ENCODE results near the gene HADH. TPM values are rescaled to one million over a fixed set of nuclear protein-coding genes. Genes with fewer than 3 reads are reported as not detected.
"Not testable (repeated sequence)": the region's sequence is repeated elsewhere in the genome, so short reads cannot be mapped to it uniquely, and the experiment has no call there.

Gene HADH
- total RNA-seq, 2 experiments from 2014 or later, result 58.4 to 60.8 TPM

GRCh38 chr4:107997794-107998193 is 8.1 kb downstream of the HADH start:
- Mint-ChIP-seq H3K4me1 (peaks cover 58% of the 10 kb centered on the region), H3K36me3 (ENCODE audit: low read depth) (peaks cover 57% of the 10 kb centered on the region)

GRCh38 chr4:107999932-108000539 is 10.3 kb downstream of the HADH start:
- Mint-ChIP-seq H3K27me3 (no peaks in the 10 kb centered on the region), H3K36me3 (ENCODE audit: low read depth) (peaks cover 56% of the 10 kb centered on the region), H3K4me1 (peaks cover 60% of the 10 kb centered on the region), H3K4me3 (no peak overlapping the region), H3K27ac (peak overlapping the region; percentile 29), H3K9me3 (ENCODE audit: low read depth) (no peaks in the 10 kb centered on the region)
- intact Hi-C loops (cut with DNase I, micrococcal nuclease), result no loop called here
- DNase-seq (no peak), ATAC-seq (no peak)
- ChIA-PET POLR2A (no interaction called here), CTCF (interaction anchor here (1.0 to 2.8 kb wide), 3 partner anchors 9 to 573 kb away, joined by 3 to 7 read pairs (median 3); no protein-coding TSS in a partner anchor)

More at GRCh38 chr4:107997794-107998193, 8.1 kb downstream of the HADH start:
- ChIA-PET CTCF (interaction anchor here (2.5 kb wide), 1 partner anchor 22 kb away, joined by 7 read pairs; no protein-coding TSS in a partner anchor), POLR2A (no interaction called here)
- no peak for DNase-seq
- no peak for ATAC-seq
- H3K9me3 Mint-ChIP-seq (ENCODE audit: low read depth), result no peaks in the 10 kb centered on the region
- H3K4me3 Mint-ChIP-seq, result no peak overlapping the region
- intact Hi-C loops (cut with DNase I, micrococcal nuclease), result no loop called here
- no peak overlapping the region for H3K27ac Mint-ChIP-seq
- no peaks in the 10 kb centered on the region for H3K27me3 Mint-ChIP-seq

- ATAC-seq (no peak), DNase-seq (no peak)
- Mint-ChIP-seq H3K27me3 (no peaks in the 10 kb centered on the region), H3K27ac (no peak overlapping the region), H3K9me3 (ENCODE audit: low read depth) (no peaks in the 10 kb centered on the region), H3K36me3 (ENCODE audit: low read depth) (peaks cover 48% of the 10 kb centered on the region), H3K4me1 (peaks cover 63% of the 10 kb centered on the region), H3K4me3 (no peak overlapping the region)
- CTCF ChIA-PET, result interaction anchor here (0.5 to 2.2 kb wide), 3 partner anchors 9 to 1699 kb away, joined by 3 to 9 read pairs (median 4); no protein-coding TSS in a partner anchor
- intact Hi-C loops (cut with DNase I, micrococcal nuclease), result no loop called here
- POLR2A ChIA-PET, result no interaction called here
Measured at GRCh38 chr4:108001540-108002135, 11.9 kb downstream of the HADH start.

GRCh38 chr4:108003982-108004515 is 14.4 kb downstream of the HADH start:
- intact Hi-C loops (cut with DNase I, micrococcal nuclease), result no loop called here
- POLR2A ChIA-PET, result no interaction called here
- peak overlapping the region; percentile 5 for H3K27ac Mint-ChIP-seq
- peaks cover 55% of the 10 kb centered on the region for H3K4me1 Mint-ChIP-seq
- ATAC-seq (peak; percentile 67), DNase-seq (no peak)
- peaks cover 30% of the 10 kb centered on the region for H3K36me3 Mint-ChIP-seq (ENCODE audit: low read depth)
- no peak overlapping the region for H3K4me3 Mint-ChIP-seq
- CTCF ChIA-PET, result interaction anchor here (1.2 to 2.3 kb wide), 3 partner anchors 10 to 569 kb away, joined by 3 to 5 read pairs (median 5); no protein-coding TSS in a partner anchor
- no peaks in the 10 kb centered on the region for H3K9me3 Mint-ChIP-seq (ENCODE audit: low read depth)
- H3K27me3 Mint-ChIP-seq, result no peaks in the 10 kb centered on the region

GRCh38 chr4:108004646-108005045 is 15.0 kb downstream of the HADH start:
- DNase-seq (no peak), ATAC-seq (no peak)
- POLR2A ChIA-PET, result no interaction called here
- Mint-ChIP-seq H3K4me1 (peaks cover 49% of the 10 kb centered on the region), H3K27me3 (no peaks in the 10 kb centered on the region), H3K36me3 (ENCODE audit: low read depth) (peaks cover 27% of the 10 kb centered on the region), H3K27ac (no peak overlapping the region), H3K9me3 (ENCODE audit: low read depth) (no peaks in the 10 kb centered on the region), H3K4me3 (no peak overlapping the region)
- CTCF ChIA-PET, result interaction anchor here (1.7 to 2.3 kb wide), 2 partner anchors 9 to 11 kb away, joined by 5 read pairs; no protein-coding TSS in a partner anchor
- intact Hi-C loops (cut with DNase I, micrococcal nuclease), result no loop called here

- intact Hi-C loops (cut with DNase I, micrococcal nuclease), result no loop called here
- Mint-ChIP-seq H3K9me3 (ENCODE audit: low read depth) (no peaks in the 10 kb centered on the region), H3K27ac (no peak overlapping the region), H3K4me1 (peaks cover 39% of the 10 kb centered on the region), H3K27me3 (no peaks in the 10 kb centered on the region), H3K36me3 (ENCODE audit: low read depth) (peaks cover 23% of the 10 kb centered on the region), H3K4me3 (no peak overlapping the region)
- no peak for DNase-seq
- ChIA-PET CTCF (interaction anchor here (0.6 to 0.9 kb wide), 2 partner anchors 13 to 102 kb away, joined by 3 read pairs; no protein-coding TSS in a partner anchor), POLR2A (no interaction called here)
- no peak for ATAC-seq
Measured at GRCh38 chr4:108005807-108006206, 16.1 kb downstream of the HADH start.

- CTCF ChIA-PET, result interaction anchor here (0.9 kb wide), 1 partner anchor 12 kb away, joined by 3 read pairs; no protein-coding TSS in a partner anchor
Measured at GRCh38 chr4:108006361-108006760, 16.7 kb downstream of the HADH start.

GRCh38 chr4:108007984-108008383 is 18.3 kb downstream of the HADH start:
- Mint-ChIP-seq H3K9me3 (ENCODE audit: low read depth) (no peaks in the 10 kb centered on the region), H3K4me1 (peaks cover 33% of the 10 kb centered on the region), H3K27ac (no peak overlapping the region), H3K27me3 (no peaks in the 10 kb centered on the region), H3K36me3 (ENCODE audit: low read depth) (peaks cover 26% of the 10 kb centered on the region), H3K4me3 (no peak overlapping the region)
- ChIA-PET CTCF (no interaction called here), POLR2A (no interaction called here)
- DNase-seq, result no peak
- intact Hi-C loops (cut with DNase I, micrococcal nuclease), result no loop called here
- ATAC-seq, result no peak

More at GRCh38 chr4:108006361-108006760, 16.7 kb downstream of the HADH start:
- no peaks in the 10 kb centered on the region for H3K27me3 Mint-ChIP-seq
- peaks cover 21% of the 10 kb centered on the region for H3K36me3 Mint-ChIP-seq (ENCODE audit: low read depth)
- no peaks in the 10 kb centered on the region for H3K9me3 Mint-ChIP-seq (ENCODE audit: low read depth)
- ATAC-seq (no peak), DNase-seq (no peak)
- intact Hi-C loops (cut with DNase I, micrococcal nuclease), result no loop called here
- H3K27ac Mint-ChIP-seq, result no peak overlapping the region
- POLR2A ChIA-PET, result no interaction called here
- H3K4me1 Mint-ChIP-seq, result peaks cover 39% of the 10 kb centered on the region
- no peak overlapping the region for H3K4me3 Mint-ChIP-seq

GRCh38 chr4:108008721-108009120 is 19.0 kb downstream of the HADH start:
- POLR2A ChIA-PET, result no interaction called here
- Mint-ChIP-seq H3K4me1 (peaks cover 27% of the 10 kb centered on the region), H3K36me3 (ENCODE audit: low read depth) (peaks cover 30% of the 10 kb centered on the region), H3K27me3 (no peaks in the 10 kb centered on the region), H3K4me3 (no peak overlapping the region), H3K27ac (no peak overlapping the region), H3K9me3 (ENCODE audit: low read depth) (no peaks in the 10 kb centered on the region)
- CTCF ChIA-PET, result interaction anchor here (1.6 kb wide), 1 partner anchor 10 kb away, joined by 5 read pairs; no protein-coding TSS in a partner anchor
- DNase-seq (no peak), ATAC-seq (no peak)
- intact Hi-C loops (cut with DNase I, micrococcal nuclease), result no loop called here

GRCh38 chr4:108010167-108010566 is 20.5 kb downstream of the HADH start:
- Mint-ChIP-seq H3K9me3 (ENCODE audit: low read depth) (no peaks in the 10 kb centered on the region), H3K36me3 (ENCODE audit: low read depth) (peaks cover 34% of the 10 kb centered on the region), H3K27ac (no peak overlapping the region), H3K27me3 (no peaks in the 10 kb centered on the region), H3K4me3 (no peak overlapping the region), H3K4me1 (peaks cover 16% of the 10 kb centered on the region)
- CTCF ChIA-PET, result interaction anchor here (0.6 to 1.6 kb wide), 3 partner anchors 9 to 525 kb away, joined by 3 to 5 read pairs (median 3); no protein-coding TSS in a partner anchor
- ATAC-seq (no peak), DNase-seq (no peak)
- POLR2A ChIA-PET, result interaction anchor here (0.7 kb wide), 1 partner anchor 557 kb away, joined by 5 read pairs; no protein-coding TSS in a partner anchor
- intact Hi-C loops (cut with DNase I, micrococcal nuclease), result no loop called here

GRCh38 chr4:108012382-108012781 is 22.7 kb downstream of the HADH start:
- H3K27ac Mint-ChIP-seq; ATAC-seq; POLR2A ChIA-PET; CTCF ChIA-PET; H3K4me3 Mint-ChIP-seq; H3K27me3 Mint-ChIP-seq; intact Hi-C loops (cut with DNase I, micrococcal nuclease); DNase-seq; H3K4me1 Mint-ChIP-seq; H3K9me3 Mint-ChIP-seq (ENCODE audit: low read depth): not testable (repeated sequence)
- peaks cover 38% of the 10 kb centered on the region for H3K36me3 Mint-ChIP-seq (ENCODE audit: low read depth)
